ENCODE data around the gene MARS1.

MARS1 gene

DNA sequence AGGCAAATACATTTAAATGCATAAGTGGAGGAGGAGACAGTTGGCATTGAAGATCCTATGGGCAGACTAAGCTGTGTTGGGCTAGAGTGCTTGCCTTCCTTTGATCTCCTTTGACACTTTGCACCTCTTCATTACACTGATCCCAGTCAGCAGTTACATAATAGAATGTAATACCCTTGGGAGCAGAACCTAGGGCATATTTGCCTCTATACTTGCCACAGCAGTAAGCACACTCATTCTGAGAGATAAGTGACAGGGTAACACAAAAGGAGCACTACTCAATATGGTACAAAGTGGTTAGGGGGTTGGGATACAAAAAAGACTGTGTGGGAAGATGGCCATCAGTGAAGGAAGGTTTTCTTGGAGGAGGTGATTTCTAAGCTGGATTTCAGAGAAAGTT lies 9.0 kb downstream of the MARS1 start:
- H3K27ac ChIP-seq = no peak overlapping the region
- no peak overlapping the region for H2AFZ ChIP-seq (ENCODE audit: low read depth)
- no peaks in the 10 kb centered on the region for H3K4me1 ChIP-seq (ENCODE audit: low read depth, poor library complexity, severe bottlenecking)
- H3K9ac ChIP-seq = no peak overlapping the region
- no peak for TF ChIP-seq CTCF (conservative IDR thresholded peaks at IDR 0.05; ENCODE audit: low read depth, low read length)
- H3K27me3 ChIP-seq (ENCODE audit: insufficient read depth, low read depth) = no peaks in the 10 kb centered on the region
- H4K20me1 ChIP-seq (ENCODE audit: insufficient read depth) = no peaks in the 10 kb centered on the region
- H3K4me2 ChIP-seq = no peak overlapping the region
- no peak overlapping the region for H3K4me3 ChIP-seq (IDR thresholded peaks at IDR 0.05; ENCODE audit: insufficient read depth, low read depth, low read length)
- H3K79me2 ChIP-seq (ENCODE audit: insufficient read depth, low read depth) = 0 out of 2 replicates have a peak, but pooled peaks cover 1% of the 10 kb centered on the region
- peaks cover 12% of the 10 kb centered on the region; the same call in 1 of the 2 replicates for H3K36me3 ChIP-seq (ENCODE audit: insufficient read depth)

GRCh38 chr12:57497223-57498131 lies 9.6 kb downstream of the MARS1 start:
- H3K36me3 ChIP-seq (ENCODE audit: insufficient read depth) = peaks cover 14% of the 10 kb centered on the region; the same call in 1 of the 2 replicates
- H3K79me2 ChIP-seq (ENCODE audit: insufficient read depth, low read depth) = no peaks in the 10 kb centered on the region
- H3K27ac ChIP-seq = no peak overlapping the region

GRCh38 chr12:57498132-57498502 lies 10.2 kb downstream of the MARS1 start:
- H3K4me2 ChIP-seq = no peak overlapping the region
- no peak overlapping the region for H2AFZ ChIP-seq (ENCODE audit: low read depth)
- H3K4me1 ChIP-seq (ENCODE audit: low read depth, poor library complexity, severe bottlenecking) = no peaks in the 10 kb centered on the region
- no peaks in the 10 kb centered on the region for H4K20me1 ChIP-seq (ENCODE audit: insufficient read depth)
- H3K79me2 ChIP-seq (ENCODE audit: insufficient read depth, low read depth) = no peaks in the 10 kb centered on the region
- peaks cover 19% of the 10 kb centered on the region; the same call in 1 of the 2 replicates for H3K36me3 ChIP-seq (ENCODE audit: insufficient read depth)
- H3K27me3 ChIP-seq (ENCODE audit: insufficient read depth, low read depth) = no peaks in the 10 kb centered on the region
- H3K4me3 ChIP-seq (IDR thresholded peaks at IDR 0.05; ENCODE audit: insufficient read depth, low read depth, low read length) = no peak overlapping the region
- no peak overlapping the region for H3K27ac ChIP-seq
- TF ChIP-seq CTCF (conservative IDR thresholded peaks at IDR 0.05; ENCODE audit: low read depth, low read length) = no peak
- H3K9ac ChIP-seq = no peak overlapping the region

More at GRCh38 chr12:57497223-57498131, 9.6 kb downstream of the MARS1 start:
- no peak overlapping the region for H2AFZ ChIP-seq (ENCODE audit: low read depth)
- no peak for TF ChIP-seq CTCF (conservative IDR thresholded peaks at IDR 0.05; ENCODE audit: low read depth, low read length)
- no peak overlapping the region for H3K4me3 ChIP-seq (IDR thresholded peaks at IDR 0.05; ENCODE audit: insufficient read depth, low read depth, low read length)
- H3K27me3 ChIP-seq (ENCODE audit: insufficient read depth, low read depth) = no peaks in the 10 kb centered on the region
- H3K4me2 ChIP-seq = no peak overlapping the region
- no peak overlapping the region for H3K9ac ChIP-seq
- no peaks in the 10 kb centered on the region for H4K20me1 ChIP-seq (ENCODE audit: insufficient read depth)
- H3K4me1 ChIP-seq (ENCODE audit: low read depth, poor library complexity, severe bottlenecking) = no peaks in the 10 kb centered on the region

DNA sequence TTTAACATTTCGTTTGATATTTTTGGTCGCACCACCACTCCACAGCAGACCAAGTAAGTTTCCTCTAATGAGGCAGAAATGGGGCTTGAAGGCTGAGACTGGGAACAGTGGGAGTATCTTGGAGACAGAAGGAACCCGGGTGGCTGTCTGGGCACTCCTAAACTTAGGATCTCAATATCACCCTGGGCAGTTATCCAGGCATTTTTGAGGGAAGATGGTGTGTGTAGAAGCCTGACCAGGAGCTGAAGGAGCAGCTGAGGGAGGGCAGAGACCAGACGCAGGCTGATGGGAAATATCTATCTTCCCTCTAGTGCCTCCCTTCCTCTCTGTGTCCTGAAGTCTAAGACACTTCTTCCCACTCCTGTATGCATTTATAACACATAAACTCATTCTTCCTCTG lies 10.7 kb downstream of the MARS1 start:
- no peak for TF ChIP-seq CTCF (conservative IDR thresholded peaks at IDR 0.05; ENCODE audit: low read depth, low read length)
- Histone ChIP-seq H3K27me3 (ENCODE audit: insufficient read depth, low read depth) (no peaks in the 10 kb centered on the region), H2AFZ (ENCODE audit: low read depth) (no peak overlapping the region), H3K4me1 (ENCODE audit: low read depth, poor library complexity, severe bottlenecking) (no peaks in the 10 kb centered on the region), H3K4me3 (IDR thresholded peaks at IDR 0.05; ENCODE audit: insufficient read depth, low read depth, low read length) (no peak overlapping the region), H3K4me2 (no peak overlapping the region), H3K9ac (no peak overlapping the region), H3K27ac (no peak overlapping the region), H3K79me2 (ENCODE audit: insufficient read depth, low read depth) (no peaks in the 10 kb centered on the region), H3K36me3 (ENCODE audit: insufficient read depth) (peaks cover 21% of the 10 kb centered on the region; the same call in 1 of the 2 replicates), H4K20me1 (ENCODE audit: insufficient read depth) (no peaks in the 10 kb centered on the region)
